Ammon's horn (tissue), 1 donor: Measurements from ENCODE around the gene ZNF367.

ENCODE experiments used
- DNase-seq: peaks from one replicate; pipeline ENCODE4 v3.0.0-alpha.2; 2016; ENCODE audit warnings: low spot score

The ZNF367 gene

GRCh38 chr9:96436456-96437126, 18.4 kb upstream of the ZNF367 start:
- no peak for DNase-seq

- no peak for DNase-seq
Observed at GRCh38 chr9:96436063-96436455, 17.9 kb upstream of the ZNF367 start.

- DNase-seq = no peak
Observed at GRCh38 chr9:96435345-96435744, 17.2 kb upstream of the ZNF367 start.

- DNase-seq = no peak
Observed at GRCh38 chr9:96430377-96430776, 12.2 kb upstream of the ZNF367 start.

- no peak for DNase-seq
Observed at GRCh38 chr9:96429732-96430131, 11.6 kb upstream of the ZNF367 start.

- no peak for DNase-seq
Observed at GRCh38 chr9:96425500-96426169, 7.5 kb upstream of the ZNF367 start.

- no peak for DNase-seq
Observed at GRCh38 chr9:96423985-96424336, 5.8 kb upstream of the ZNF367 start.

GRCh38 chr9:96423322-96423984, 5.3 kb upstream of the ZNF367 start:
- DNase-seq = no peak

- DNase-seq = peak; percentile 34
Observed at GRCh38 chr9:96420468-96421219, 2.5 kb upstream of the ZNF367 start.

- DNase-seq = no peak
Observed at GRCh38 chr9:96419691-96419969, 1.5 kb upstream of the ZNF367 start.

- DNase-seq = peak; percentile 67
Observed at GRCh38 chr9:96418920-96419690, 935 bp upstream of the ZNF367 start.

- DNase-seq = no peak
Observed at GRCh38 chr9:96417661-96418082, 498 bp downstream of the ZNF367 start.

GRCh38 chr9:96417051-96417586, 1.1 kb downstream of the ZNF367 start:
- peak; percentile 90 for DNase-seq

GRCh38 chr9:96413302-96414221, 4.6 kb downstream of the ZNF367 start:
- DNase-seq = peak; percentile 81

- DNase-seq = no peak
Observed at GRCh38 chr9:96412174-96412913, 5.8 kb downstream of the ZNF367 start.

GRCh38 chr9:96411129-96411838, 6.9 kb downstream of the ZNF367 start:
- no peak for DNase-seq

GRCh38 chr9:96408409-96409280, 9.5 kb downstream of the ZNF367 start:
- no peak for DNase-seq
